ENCODE results near the gene SMIM5. TPM values are rescaled to one million over a fixed set of nuclear protein-coding genes. Genes with fewer than 3 reads are reported as not detected.
A peak's percentile ranks its signal among the peaks of the same experiment; 100 is the strongest.

The SMIM5 gene
- total RNA-seq, 1 donor from 2014 or later: 15.8 TPM

DNA sequence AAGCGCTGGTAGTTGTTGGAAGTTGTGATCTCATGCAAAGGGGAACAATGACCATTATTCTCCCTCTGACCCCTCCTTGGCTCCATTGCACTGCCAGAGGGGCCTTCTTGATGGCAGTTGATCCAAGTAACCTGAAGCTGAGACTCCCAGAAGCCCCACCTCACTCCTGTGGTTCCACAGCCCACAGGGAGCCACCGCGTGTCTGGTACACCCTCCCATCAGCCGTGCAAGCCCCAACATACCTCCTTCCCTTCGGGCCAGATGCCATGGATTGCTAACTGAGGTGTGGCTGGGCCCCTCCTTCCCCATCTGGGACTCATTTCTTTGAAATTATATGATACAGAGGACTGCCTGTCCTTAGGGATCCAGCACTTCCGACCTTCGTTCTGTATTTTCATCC, 51.7 kb downstream of the SMIM5 start:
- DNase-seq (no peak), ATAC-seq (peak; percentile 18)
- intact Hi-C loops (cut with micrococcal nuclease): loop anchor here (5.0 kb wide), 1 partner anchor 62 kb away; no protein-coding TSS in a partner anchor

DNA sequence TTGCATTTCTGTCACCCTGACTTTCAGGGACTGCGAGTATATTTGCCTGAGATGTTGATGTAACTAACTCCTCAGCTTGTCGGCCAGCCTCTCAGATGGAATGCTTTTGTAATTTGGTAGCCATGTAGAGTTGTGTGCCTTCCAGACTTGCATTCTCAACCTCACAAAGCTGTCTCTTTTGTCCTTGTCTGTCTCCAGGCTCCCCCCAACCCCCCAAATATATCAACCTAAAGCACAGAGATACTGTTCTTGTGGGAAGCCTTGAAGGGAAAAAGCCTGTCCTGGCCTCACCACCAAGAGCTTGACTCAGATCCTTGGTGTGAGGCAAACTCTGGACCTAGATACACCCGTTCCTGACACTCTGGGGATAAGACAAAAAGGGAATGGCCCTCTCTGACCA, 52.3 kb downstream of the SMIM5 start:
- ATAC-seq: peak; percentile 10
- DNase-seq: no peak
- intact Hi-C loops (cut with micrococcal nuclease): no loop called here

DNA sequence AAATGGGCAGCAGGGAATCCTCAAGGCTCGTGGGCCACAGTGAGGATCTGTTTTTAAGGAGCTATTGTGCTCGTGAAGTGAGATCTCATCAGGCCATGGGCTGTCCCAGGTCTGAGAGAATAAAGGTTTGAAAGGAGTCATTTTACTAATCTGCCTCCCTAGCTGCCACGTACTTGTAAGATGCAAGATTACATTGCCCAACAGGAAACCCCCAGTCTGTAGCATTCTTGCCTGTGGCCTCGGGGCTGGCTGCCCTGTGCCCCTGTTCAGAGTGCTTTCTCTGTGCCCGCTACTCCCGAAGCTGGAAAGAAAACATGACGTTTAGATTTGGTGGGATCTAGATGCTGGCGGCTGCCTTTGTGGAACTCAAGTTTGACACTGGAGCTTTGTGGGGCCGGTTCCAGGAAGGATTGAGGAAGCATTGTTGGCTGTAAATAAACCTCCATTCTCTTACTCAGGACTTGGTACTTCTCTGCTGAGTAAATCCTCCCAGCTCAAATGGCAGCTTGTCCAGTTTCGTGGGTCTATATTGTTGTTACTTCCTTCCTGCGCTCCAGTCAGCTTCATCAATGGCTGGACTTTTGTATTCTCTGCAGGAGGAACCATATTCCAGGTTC, 55.1 kb downstream of the SMIM5 start:
- no peak for DNase-seq
- ATAC-seq: no peak
- intact Hi-C loops (cut with micrococcal nuclease): no loop called here

DNA sequence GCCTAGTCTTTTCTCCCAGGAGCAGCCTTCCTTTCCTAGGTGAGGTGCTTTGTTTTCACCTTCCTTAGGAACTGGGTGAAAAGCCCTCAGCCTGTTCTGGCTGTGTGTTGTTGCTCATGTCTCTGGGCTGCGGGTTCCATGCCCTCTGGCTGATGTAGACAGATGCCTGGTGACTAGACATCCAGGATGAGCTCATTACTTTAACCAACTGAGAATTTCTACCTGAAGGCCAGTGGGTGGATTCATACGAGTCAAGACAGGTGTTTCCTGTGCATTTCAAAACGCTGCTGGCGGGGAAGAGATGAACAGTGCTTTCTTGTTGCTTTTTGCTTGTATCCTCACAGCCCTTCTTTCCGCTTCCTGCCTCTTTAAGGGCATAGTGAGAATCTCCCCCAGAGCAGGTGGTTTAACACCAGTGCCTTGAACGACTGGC, 56.2 kb downstream of the SMIM5 start:
- intact Hi-C loops (cut with micrococcal nuclease): no loop called here
- DNase-seq: no peak
- ATAC-seq: no peak

Other genes starting within 250 kb of the SMIM5 start
- gene GRB2, start 227.8 kb upstream of the SMIM5 start, total RNA-seq: 84.2 TPM
- gene TMEM94, start 176.8 kb upstream of the SMIM5 start, total RNA-seq: 56.8 TPM
- 36.6 TPM for gene CASKIN2, start 117.9 kb upstream of the SMIM5 start, total RNA-seq
- 8.3 TPM for gene TSEN54, start 116.9 kb upstream of the SMIM5 start, total RNA-seq
- 5.1 TPM for gene LLGL2, start 107.7 kb upstream of the SMIM5 start, total RNA-seq
- 48.2 TPM for gene MYO15B, start 45.6 kb upstream of the SMIM5 start, total RNA-seq
- gene RECQL5, start 33.7 kb downstream of the SMIM5 start, total RNA-seq: 14.3 TPM
- 47.8 TPM for gene SAP30BP, start 33.9 kb downstream of the SMIM5 start, total RNA-seq
- gene ITGB4, start 88.0 kb downstream of the SMIM5 start, total RNA-seq: 8.8 TPM
- 20.2 TPM for gene GALK1, start 131.8 kb downstream of the SMIM5 start, total RNA-seq
- 14.8 TPM for gene UNK, start 151.4 kb downstream of the SMIM5 start, total RNA-seq
- gene UNC13D, start 211.0 kb downstream of the SMIM5 start, total RNA-seq: 8.6 TPM
- 152 TPM for gene WBP2, start 221.9 kb downstream of the SMIM5 start, total RNA-seq
- 24.4 TPM for gene TRIM47, start 245.1 kb downstream of the SMIM5 start, total RNA-seq